GM12891 (cell line): ENCODE results near the gene PPDPF.
"Not testable (repeated sequence)": the region's sequence is repeated elsewhere in the genome, so short reads cannot be mapped to it uniquely, and the experiment has no call there.

Experiments
- DNase-seq: peaks from one replicate; pipeline ENCODE4 v3.0.0; 2011; ENCODE audit warnings: low spot score; ENCODE audit not compliant: insufficient read length
- FAIRE-seq: peaks from 2 replicates; lab custom pipeline; 2011; peaks lifted over from hg19 to GRCh38; lab: Jason Lieb, UNC
- PAX5 ChIP-seq: IDR thresholded peaks from 2 replicates; pipeline ENCODE4 v1.6.1; 2011; ENCODE audit warnings: low read length, moderate library complexity, mild to moderate bottlenecking; ENCODE audit not compliant: insufficient read depth, severe bottlenecking
- POLR2A ChIP-seq: IDR thresholded peaks from 2 replicates; pipeline ENCODE4 v1.6.1; 2011; ENCODE audit warnings: low read depth, low read length, control low read depth
- POLR2AphosphoS5 ChIP-seq: IDR thresholded peaks from 2 replicates; pipeline ENCODE4 v1.6.1; 2011; ENCODE audit warnings: low read depth, low read length, control low read depth
- POU2F2 ChIP-seq: IDR thresholded peaks from 2 replicates; pipeline ENCODE4 v1.6.1; 2011; ENCODE audit warnings: low read depth, mild to moderate bottlenecking, control low read depth, low read length, moderate library complexity
- SPI1 ChIP-seq: IDR thresholded peaks from 2 replicates; pipeline ENCODE4 v1.6.1; 2011; ENCODE audit warnings: low read depth, low read length, control low read depth
- TAF1 ChIP-seq: IDR thresholded peaks from 2 replicates; pipeline ENCODE4 v1.6.1; 2011; ENCODE audit warnings: low read depth, low read length, control low read depth

Gene PPDPF

DNA sequence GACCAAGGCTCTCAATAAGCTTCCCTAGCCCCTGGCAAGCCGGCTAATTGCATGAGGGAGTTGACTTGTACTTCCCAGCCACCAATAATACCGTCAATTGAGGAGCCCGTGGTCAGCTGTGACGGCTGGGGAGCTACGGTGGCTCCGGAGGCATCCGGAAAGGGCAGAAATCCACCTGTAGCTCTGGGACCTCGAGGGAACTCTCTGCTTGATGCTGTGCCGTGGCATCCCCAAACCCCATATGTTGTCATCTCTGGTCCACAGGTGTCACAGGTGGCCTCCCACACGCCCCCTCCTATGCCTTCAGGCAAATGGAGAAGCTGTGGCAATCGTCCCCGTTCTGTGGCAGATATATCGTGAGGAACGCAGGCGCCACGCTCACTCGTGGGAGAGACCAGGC lies 42.6 kb upstream of the PPDPF start:
- no peak for FAIRE-seq

DNA sequence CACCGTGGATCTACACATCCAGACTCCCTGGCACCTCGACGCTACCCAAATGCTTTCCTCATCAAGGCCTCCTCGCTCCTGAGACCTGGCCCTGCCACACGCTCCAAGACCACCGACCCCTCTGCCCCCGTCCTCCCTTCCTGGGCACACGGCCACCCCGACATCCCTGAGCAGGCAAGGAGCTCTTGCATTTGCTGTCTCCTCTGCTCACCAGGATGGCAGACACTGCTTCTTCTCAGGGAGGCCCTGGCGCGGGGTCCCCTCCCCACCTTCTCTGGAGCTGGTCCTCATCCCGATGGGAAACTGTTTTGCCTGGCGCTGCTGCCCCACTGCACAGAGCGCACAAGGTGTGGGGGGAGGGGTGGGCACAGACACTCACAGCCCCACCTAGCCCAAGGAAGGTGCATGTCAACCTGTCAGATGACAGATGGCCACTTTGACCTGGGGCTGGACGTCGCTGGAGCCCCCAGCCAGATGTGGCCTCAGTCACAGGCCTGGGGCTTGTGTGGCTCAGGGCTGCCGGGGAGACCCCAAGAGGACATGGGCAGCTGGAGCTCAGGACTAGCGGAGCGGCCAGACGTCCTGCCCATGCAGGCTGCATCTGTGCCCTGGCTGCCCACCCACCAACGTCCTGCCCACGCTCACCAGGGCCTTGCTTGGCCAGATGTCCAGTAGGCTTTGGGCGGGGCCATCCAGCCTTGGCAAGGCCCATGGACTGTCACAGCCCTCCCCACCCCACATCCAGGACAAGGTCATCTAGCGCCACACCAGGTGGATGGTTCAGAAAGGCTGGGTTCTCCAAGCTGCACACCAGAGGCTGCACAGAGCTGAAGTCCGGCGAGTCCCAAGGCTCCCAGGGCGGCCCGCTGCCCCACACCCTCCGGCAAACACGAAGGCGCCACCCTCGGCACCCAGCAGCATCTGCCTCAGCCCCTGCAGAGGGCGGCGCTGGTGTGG lies 41.9 kb upstream of the PPDPF start:
- DNase-seq: no peak
- TF ChIP-seq TAF1 (no peak), PAX5 (no peak), POLR2A (no peak), POLR2AphosphoS5 (no peak), POU2F2 (no peak), SPI1 (no peak)
- FAIRE-seq: no peak

More for the DNA sequence above, 42.6 kb upstream of the PPDPF start:
- no peak for TF ChIP-seq PAX5
- no peak for TF ChIP-seq SPI1
- no peak for TF ChIP-seq POLR2A
- TF ChIP-seq TAF1: no peak
- no peak for TF ChIP-seq POU2F2
- no peak for TF ChIP-seq POLR2AphosphoS5
- DNase-seq: no peak

DNA sequence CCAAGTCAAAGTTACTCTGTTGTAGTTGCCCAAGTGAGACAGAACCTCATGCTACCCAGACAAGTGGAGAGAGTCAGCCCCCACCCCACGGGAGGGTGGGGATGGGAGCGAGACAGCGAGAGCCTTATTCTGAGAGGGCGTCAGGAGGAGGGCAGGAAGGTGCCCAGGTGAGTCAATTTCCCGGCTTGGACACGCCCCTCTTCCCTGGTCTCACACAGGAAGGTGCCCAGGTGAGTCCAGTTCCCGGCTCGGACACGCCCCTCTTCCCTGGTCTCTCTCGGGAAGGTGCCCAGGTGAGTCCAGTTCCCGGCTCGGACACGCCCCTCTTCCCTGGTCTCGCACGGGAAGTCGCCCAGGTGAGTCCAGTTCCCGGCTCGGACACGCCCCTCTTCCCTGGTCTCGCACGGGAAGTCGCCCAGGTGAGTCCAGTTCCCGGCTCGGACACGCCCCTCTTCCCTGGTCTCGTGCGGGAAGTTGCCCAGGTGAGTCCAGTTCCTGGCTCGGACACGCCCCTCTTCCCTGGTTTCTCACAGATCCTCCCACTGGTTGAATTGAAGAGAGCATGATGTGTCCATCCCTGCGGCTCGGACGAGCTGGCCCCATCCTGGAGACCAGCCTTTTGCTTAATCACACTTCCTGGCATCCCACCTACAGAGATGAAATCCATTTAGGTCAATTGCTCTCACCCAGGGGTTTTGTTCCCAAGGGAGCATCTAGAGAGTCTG lies 40.7 kb upstream of the PPDPF start:
- not testable (repeated sequence) for FAIRE-seq, DNase-seq

- DNase-seq (no peak), FAIRE-seq (no peak)
- TF ChIP-seq POLR2A (no peak), POLR2AphosphoS5 (no peak), POU2F2 (no peak), TAF1 (no peak), SPI1 (no peak), PAX5 (no peak)
These were observed 39.1 kb upstream of the PPDPF start for GRCh38 chr20:63481503-63481902.

DNA sequence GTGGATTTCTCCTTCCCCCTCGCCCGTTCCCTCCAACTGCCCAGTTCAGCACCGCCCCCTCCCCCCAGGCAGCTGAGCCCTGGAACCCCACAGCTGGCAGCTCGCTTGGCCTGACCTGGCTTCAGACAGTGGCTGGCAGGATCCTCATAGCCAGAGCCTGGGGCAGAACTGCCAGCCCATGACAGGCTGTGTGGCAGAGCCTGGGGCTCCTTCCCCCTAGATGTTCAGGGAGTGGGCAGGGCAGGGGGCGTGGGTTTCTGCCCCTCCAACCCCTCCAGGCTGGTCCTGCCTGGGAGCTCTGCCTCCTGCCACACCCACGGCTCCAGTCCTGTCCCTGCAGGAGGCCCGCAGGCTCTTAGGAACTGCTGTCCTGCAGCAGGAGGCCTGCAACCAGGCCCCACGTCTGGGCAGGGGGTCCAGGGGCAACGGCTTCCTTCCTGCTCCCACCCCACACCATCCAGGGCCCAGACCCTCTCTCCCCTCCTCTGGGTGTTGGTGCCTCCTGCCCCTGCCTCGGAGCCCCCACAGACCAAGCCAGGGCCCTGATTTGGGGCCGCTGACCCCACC lies 38.5 kb upstream of the PPDPF start:
- no peak for TF ChIP-seq POLR2AphosphoS5
- TF ChIP-seq POLR2A: no peak
- no peak for TF ChIP-seq TAF1
- no peak for TF ChIP-seq POU2F2
- no peak for TF ChIP-seq PAX5
- TF ChIP-seq SPI1: no peak
- DNase-seq (no peak), FAIRE-seq (no peak)

- TF ChIP-seq TAF1 (no peak), POLR2A (no peak), POLR2AphosphoS5 (no peak), PAX5 (no peak), POU2F2 (no peak), SPI1 (no peak)
- DNase-seq (no peak), FAIRE-seq (no peak)
These were observed 36.7 kb upstream of the PPDPF start for GRCh38 chr20:63483834-63484233.

DNA sequence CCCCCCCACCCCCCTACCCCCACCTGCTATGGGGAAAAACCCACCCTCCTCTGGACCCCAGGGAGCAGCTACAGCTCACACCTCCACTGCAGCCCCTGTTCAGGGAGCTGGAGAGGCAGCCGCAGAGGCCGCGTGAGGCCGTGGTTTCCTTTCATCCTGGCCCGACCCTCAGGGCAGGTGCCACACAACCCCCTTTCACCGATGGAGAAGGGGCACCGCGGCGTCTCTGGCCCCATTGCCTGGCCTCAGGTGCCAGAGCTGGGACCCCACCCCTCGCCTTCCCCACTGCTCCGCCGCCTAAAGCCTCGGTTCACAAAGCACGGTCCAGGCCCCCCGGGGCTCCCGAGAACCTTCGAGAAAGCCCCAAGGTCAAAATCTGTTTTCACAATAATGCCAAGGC lies 36.3 kb upstream of the PPDPF start:
- TF ChIP-seq TAF1: no peak
- DNase-seq (no peak), FAIRE-seq (no peak)

DNA sequence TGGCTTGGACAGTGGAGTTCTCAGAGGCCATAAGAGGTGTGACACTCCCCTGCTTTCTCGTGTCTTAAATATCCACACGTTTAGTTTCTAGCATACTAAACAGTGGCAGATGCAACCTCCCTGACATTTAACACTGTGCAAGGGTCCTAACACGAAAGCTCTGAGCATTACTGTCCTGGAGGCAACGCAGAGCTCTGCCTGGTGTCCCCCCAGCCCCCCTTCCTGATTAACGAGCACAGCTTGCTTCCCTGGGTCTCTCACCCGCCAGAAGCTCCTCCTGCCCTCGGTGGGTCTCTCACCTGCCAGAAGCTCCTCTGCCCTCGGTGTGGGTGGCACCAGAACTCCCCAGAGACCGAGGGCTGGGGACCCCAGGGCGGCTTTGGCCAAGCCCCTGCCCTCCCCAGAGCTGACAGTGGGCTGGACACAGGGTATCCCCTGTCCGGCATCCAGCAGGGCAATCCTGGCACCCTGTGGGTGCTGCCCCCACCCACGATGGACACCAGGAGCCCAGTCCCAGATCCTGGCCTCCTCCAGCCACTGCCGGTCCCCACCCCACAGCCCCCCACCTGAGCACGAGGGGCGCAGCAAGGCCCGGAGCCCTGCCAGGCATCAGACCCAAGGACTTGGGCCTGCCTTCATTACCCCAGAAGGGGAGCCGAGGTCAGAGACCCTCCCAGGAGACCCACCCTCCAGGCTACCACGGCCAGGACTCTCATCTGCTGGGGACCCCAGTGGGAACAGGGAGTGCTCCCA lies 35.7 kb upstream of the PPDPF start:
- TF ChIP-seq POLR2A (no peak), PAX5 (no peak), SPI1 (no peak), POU2F2 (no peak), POLR2AphosphoS5 (no peak), TAF1 (no peak)
- no peak for DNase-seq
- no peak for FAIRE-seq

DNA sequence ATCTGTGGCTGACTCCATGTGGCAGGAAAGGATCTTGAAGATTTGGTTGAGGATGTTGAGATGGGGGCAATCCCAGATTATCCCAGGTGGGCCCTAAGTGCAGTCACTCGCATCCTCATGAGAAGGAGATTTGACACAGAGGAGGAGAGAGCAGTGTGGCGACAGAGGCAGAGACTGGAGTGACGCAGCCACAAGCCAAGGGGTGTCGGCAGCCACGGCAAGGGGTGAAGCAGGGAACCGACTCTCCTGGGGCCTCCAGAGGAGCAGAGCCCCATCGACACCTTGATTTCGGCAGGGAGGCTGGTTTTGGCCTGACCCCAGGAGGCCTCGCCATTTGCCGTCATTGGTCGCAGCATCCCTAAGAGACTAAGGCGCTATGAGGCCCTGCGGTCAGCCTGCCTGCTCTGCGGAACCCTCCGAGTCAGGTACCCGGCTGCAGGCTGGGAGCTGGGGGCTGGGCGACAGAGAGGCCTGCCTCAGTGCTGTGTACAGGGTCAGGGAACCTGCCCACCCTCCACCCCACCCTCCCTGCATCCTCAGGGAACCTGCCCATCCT lies 34.2 kb upstream of the PPDPF start:
- no peak for FAIRE-seq
- TF ChIP-seq SPI1 (no peak), POLR2A (no peak), POLR2AphosphoS5 (no peak), TAF1 (no peak), PAX5 (no peak), POU2F2 (no peak)
- DNase-seq: no peak
